Activated CD4-positive, alpha-beta T cell treated with anti-CD3 and anti-CD28 coated beads, Interleukin-2, amount 50 U/mL, for 24 hours (primary cell): ENCODE results near the gene SMARCA1.

ENCODE experiments used
- DNase-seq, 2 donors: peaks; one replicate each; pipeline ENCODE4 v3.0.0-alpha.2; 2020; ENCODE audit warnings: low read depth in 1 of 2, low spot score in 1 of 2

Gene SMARCA1

DNA sequence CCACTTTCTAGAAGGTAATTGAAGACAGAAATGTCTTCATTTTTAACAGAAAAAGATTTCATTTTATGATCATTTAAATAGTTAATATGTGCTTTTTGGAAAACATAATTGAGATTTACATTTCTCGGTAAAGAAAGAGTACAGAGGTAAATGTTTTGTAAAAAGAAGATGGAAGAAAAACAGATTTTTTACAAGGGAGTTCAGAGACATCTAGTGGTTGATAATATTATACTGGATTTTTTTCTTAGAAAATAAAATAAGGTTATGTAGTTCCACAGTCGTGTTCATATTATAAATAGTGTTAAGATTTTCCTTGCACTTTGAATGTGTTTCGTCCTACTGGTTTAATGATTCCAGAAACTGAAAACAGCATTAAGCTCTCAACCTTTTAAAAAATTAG is 60.6 kb downstream of the SMARCA1 start:
- no peak for DNase-seq

DNA sequence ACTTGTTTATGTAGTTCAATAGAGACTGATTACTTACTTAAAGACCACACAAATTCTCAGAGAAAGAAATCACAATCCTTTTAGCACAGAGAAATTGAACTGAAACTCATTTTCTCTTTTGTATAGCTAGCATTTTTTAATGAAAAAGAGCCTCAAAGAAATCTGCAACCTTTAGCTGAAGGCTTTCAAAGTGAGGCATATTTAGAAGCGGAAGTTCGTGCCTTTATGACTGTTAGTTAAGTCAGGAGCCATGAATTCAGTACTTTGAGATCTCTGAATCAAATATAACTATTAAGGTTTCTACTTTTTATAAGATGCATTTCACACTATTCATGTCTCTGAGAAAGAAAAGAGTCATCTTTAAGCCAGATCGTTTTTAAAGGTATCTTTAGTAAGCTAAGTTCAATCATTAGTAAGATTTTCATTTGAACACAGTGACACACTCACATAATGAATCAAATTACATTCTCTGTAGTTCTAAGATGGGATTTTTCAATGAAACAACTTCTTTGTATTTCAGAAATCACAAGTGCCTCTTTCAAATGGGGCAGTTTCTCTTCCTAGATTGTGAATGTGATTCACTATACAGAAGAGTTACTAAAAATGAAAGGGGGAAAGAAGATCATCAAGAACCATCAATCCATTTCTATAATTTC is 61.4 kb downstream of the SMARCA1 start:
- DNase-seq: no peak

GRCh38 chrX:129452523-129452922 is 70.8 kb downstream of the SMARCA1 start:
- no peak for DNase-seq

- DNase-seq: no peak
These were observed 73.2 kb downstream of the SMARCA1 start for GRCh38 chrX:129450123-129450522.

- DNase-seq: no peak
These were observed 74.1 kb downstream of the SMARCA1 start for GRCh38 chrX:129449148-129449547.

DNA sequence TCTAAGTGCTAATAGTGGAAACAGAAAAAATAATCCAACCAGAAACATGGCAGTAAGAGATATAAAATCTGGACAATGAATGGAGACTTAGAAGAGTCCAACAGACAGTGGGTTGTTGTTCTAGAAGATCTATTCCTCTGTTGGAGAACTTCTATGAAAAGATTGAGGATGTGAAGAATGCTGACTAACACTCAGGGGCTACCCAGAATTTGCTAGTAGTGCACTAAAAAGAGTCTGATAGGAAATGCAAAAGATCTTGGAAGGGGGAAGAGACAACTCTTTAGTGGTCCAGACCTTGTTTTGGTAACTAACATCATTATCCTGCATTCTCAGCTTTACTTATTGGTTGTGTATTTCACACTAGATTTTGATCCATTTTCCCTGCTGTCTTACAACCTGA is 77.9 kb downstream of the SMARCA1 start:
- DNase-seq: no peak

- DNase-seq: no peak
These were observed 89.3 kb downstream of the SMARCA1 start for GRCh38 chrX:129433945-129434344.

GRCh38 chrX:129433461-129433860 is 89.8 kb downstream of the SMARCA1 start:
- DNase-seq: no peak

GRCh38 chrX:129427267-129427666 is 96.0 kb downstream of the SMARCA1 start:
- DNase-seq: no peak

GRCh38 chrX:129423191-129423590 is 100.1 kb downstream of the SMARCA1 start:
- DNase-seq: no peak

GRCh38 chrX:129404670-129405008 is 118.7 kb downstream of the SMARCA1 start:
- no peak for DNase-seq

- DNase-seq: no peak
These were observed 119.2 kb downstream of the SMARCA1 start for GRCh38 chrX:129403974-129404669.
